Measurements from ENCODE around the gene MGA.

- TF ChIP-seq CTCF (IDR thresholded peaks at IDR 0.05) (no peak), POLR2AphosphoS5 (IDR thresholded peaks at IDR 0.05) (no peak)
Measured at GRCh38 chr15:41658689-41659088, 1.5 kb upstream of the MGA start.

All from suprapubic skin (tissue), 3 donors.